ENCODE results near the gene MRPL54. TPM values are rescaled to one million over a fixed set of nuclear protein-coding genes. Genes with fewer than 3 reads are reported as not detected.

MRPL54 gene
- total RNA-seq, 2 donors from 2014 or later, result 67.3 to 74.2 TPM

Other genes starting within 250 kb of the MRPL54 start
- 10 to 100 TPM in 1 of 2 donors, 1 to 10 TPM in 1; 4.6 to 10.7 TPM for gene TEKTIP1, start 223.5 kb upstream of the MRPL54 start, total RNA-seq
- 10 to 100 TPM; 50.8 to 69.9 TPM for gene MFSD12, start 205.1 kb upstream of the MRPL54 start, total RNA-seq
- 10 to 100 TPM; 68.9 to 78.3 TPM for gene HMG20B, start 189.7 kb upstream of the MRPL54 start, total RNA-seq
- 1 to 10 TPM in 1 of 2 donors, under 1 TPM in 1; 0.65 to 1.1 TPM for gene GIPC3, start 177.2 kb upstream of the MRPL54 start, total RNA-seq
- 1 to 10 TPM; 1.5 to 2.9 TPM for gene TBXA2R, start 155.8 kb upstream of the MRPL54 start, total RNA-seq
- gene CACTIN, start 135.9 kb upstream of the MRPL54 start, total RNA-seq, result 10 to 100 TPM; 24.4 to 31.2 TPM
- gene PIP5K1C, start 62.2 kb upstream of the MRPL54 start, total RNA-seq, result 10 to 100 TPM; 16.0 to 21.0 TPM
- 1 to 10 TPM; 1.7 to 5.8 TPM for gene TJP3, start 54.3 kb upstream of the MRPL54 start, total RNA-seq
- 10 to 100 TPM; 51.8 to 52.7 TPM for gene APBA3, start 990 bp upstream of the MRPL54 start, total RNA-seq
- gene RAX2, start 9.5 kb downstream of the MRPL54 start, total RNA-seq, result not detected
- 10 to 100 TPM; 15.5 to 19.2 TPM for gene MATK, start 23.7 kb downstream of the MRPL54 start, total RNA-seq
- under 1 TPM in 1 of 2 donors, not detected in 1; 0.56 TPM for gene ZFR2, start 106.4 kb downstream of the MRPL54 start, total RNA-seq
- under 1 TPM in 1 of 2 donors, not detected in 1; 0.05 TPM for gene ATCAY, start 118.0 kb downstream of the MRPL54 start, total RNA-seq
- gene NMRK2, start 170.4 kb downstream of the MRPL54 start, total RNA-seq, result not detected
- 10 to 100 TPM; 33.8 to 45.9 TPM for gene DAPK3, start 208.4 kb downstream of the MRPL54 start, total RNA-seq
- gene EEF2, start 222.8 kb downstream of the MRPL54 start, total RNA-seq, result 1,000 to 10,000 TPM; 3,876 to 4,058 TPM
- 10 to 100 TPM; 33.4 TPM for gene PIAS4, start 245.1 kb downstream of the MRPL54 start, total RNA-seq

All from activated T-cell treated with anti-CD3 and anti-CD28 coated beads, Interleukin-2, amount 50 U/mL, for 72 hours (primary cell).